ENCODE data around the gene TRABD2B. TPM values are rescaled to one million over a fixed set of nuclear protein-coding genes. Genes with fewer than 3 reads are reported as not detected.

Gene TRABD2B
- total RNA-seq, 3 donors from 2014 or later = not detected

- no peak for ATAC-seq
- H3K27me3 Mint-ChIP-seq (ENCODE audit: low read depth) = peaks cover 6% of the 10 kb centered on the region
- no peak for DNase-seq
- H3K36me3 Mint-ChIP-seq (ENCODE audit: insufficient read depth) = no peaks in the 10 kb centered on the region
- H3K4me1 Mint-ChIP-seq (ENCODE audit: low read depth) = no peaks in the 10 kb centered on the region
- no peak overlapping the region for H3K4me3 Mint-ChIP-seq
- no peaks in the 10 kb centered on the region for H3K9me3 Mint-ChIP-seq
These were observed 238.6 kb downstream of the TRABD2B start for GRCh38 chr1:47758341-47759250.

- Mint-ChIP-seq H3K4me1 (ENCODE audit: low read depth) (no peaks in the 10 kb centered on the region), H3K9me3 (no peaks in the 10 kb centered on the region), H3K4me3 (no peak overlapping the region), H3K27me3 (ENCODE audit: low read depth) (peaks cover 5% of the 10 kb centered on the region), H3K36me3 (ENCODE audit: insufficient read depth) (no peaks in the 10 kb centered on the region)
- DNase-seq = no peak
- no peak for ATAC-seq
These were observed 239.8 kb downstream of the TRABD2B start for GRCh38 chr1:47757226-47757975.

- Mint-ChIP-seq H3K4me1 (ENCODE audit: low read depth) (no peaks in the 10 kb centered on the region), H3K36me3 (ENCODE audit: insufficient read depth) (no peaks in the 10 kb centered on the region), H3K4me3 (no peak overlapping the region), H3K27me3 (ENCODE audit: low read depth) (peaks cover 3% of the 10 kb centered on the region), H3K9me3 (no peaks in the 10 kb centered on the region)
- DNase-seq = no peak
- ATAC-seq = no peak
These were observed 240.8 kb downstream of the TRABD2B start for GRCh38 chr1:47756411-47756810.

- ATAC-seq = no peak
- Mint-ChIP-seq H3K4me1 (ENCODE audit: low read depth) (no peaks in the 10 kb centered on the region), H3K9me3 (no peaks in the 10 kb centered on the region), H3K27me3 (ENCODE audit: low read depth) (peaks cover 3% of the 10 kb centered on the region), H3K36me3 (ENCODE audit: insufficient read depth) (no peaks in the 10 kb centered on the region), H3K4me3 (no peak overlapping the region)
- no peak for DNase-seq
These were observed 241.2 kb downstream of the TRABD2B start for GRCh38 chr1:47756006-47756405.

GRCh38 chr1:47755101-47755990 is 241.8 kb downstream of the TRABD2B start:
- Mint-ChIP-seq H3K27me3 (ENCODE audit: low read depth) (peaks cover 3% of the 10 kb centered on the region), H3K4me1 (ENCODE audit: low read depth) (no peaks in the 10 kb centered on the region), H3K9me3 (no peaks in the 10 kb centered on the region), H3K36me3 (ENCODE audit: insufficient read depth) (no peaks in the 10 kb centered on the region), H3K4me3 (no peak overlapping the region)
- ATAC-seq (peak; percentile 52 to 57), DNase-seq (peak; percentile 20)

- no peaks in the 10 kb centered on the region for H3K4me1 Mint-ChIP-seq (ENCODE audit: low read depth)
- H3K9me3 Mint-ChIP-seq = no peaks in the 10 kb centered on the region
- DNase-seq = no peak
- ATAC-seq = no peak
- no peak overlapping the region for H3K4me3 Mint-ChIP-seq
- H3K36me3 Mint-ChIP-seq (ENCODE audit: insufficient read depth) = no peaks in the 10 kb centered on the region
- H3K27me3 Mint-ChIP-seq (ENCODE audit: low read depth) = peaks cover 3% of the 10 kb centered on the region
These were observed 243.0 kb downstream of the TRABD2B start for GRCh38 chr1:47754221-47754620.

- peaks cover 3% of the 10 kb centered on the region for H3K27me3 Mint-ChIP-seq (ENCODE audit: low read depth)
- no peaks in the 10 kb centered on the region for H3K4me1 Mint-ChIP-seq (ENCODE audit: low read depth)
- no peak overlapping the region for H3K4me3 Mint-ChIP-seq
- no peaks in the 10 kb centered on the region for H3K36me3 Mint-ChIP-seq (ENCODE audit: insufficient read depth)
- ATAC-seq (no peak), DNase-seq (no peak)
- no peaks in the 10 kb centered on the region for H3K9me3 Mint-ChIP-seq
These were observed 243.4 kb downstream of the TRABD2B start for GRCh38 chr1:47753808-47754207.

GRCh38 chr1:47752559-47752958 is 244.6 kb downstream of the TRABD2B start:
- Mint-ChIP-seq H3K4me3 (no peak overlapping the region), H3K4me1 (ENCODE audit: low read depth) (no peaks in the 10 kb centered on the region), H3K9me3 (no peaks in the 10 kb centered on the region), H3K36me3 (ENCODE audit: insufficient read depth) (no peaks in the 10 kb centered on the region), H3K27me3 (ENCODE audit: low read depth) (peaks cover 3% of the 10 kb centered on the region)
- no peak for ATAC-seq
- no peak for DNase-seq

- H3K36me3 Mint-ChIP-seq (ENCODE audit: insufficient read depth) = no peaks in the 10 kb centered on the region
- no peaks in the 10 kb centered on the region for H3K4me1 Mint-ChIP-seq (ENCODE audit: low read depth)
- H3K4me3 Mint-ChIP-seq = no peak overlapping the region
- no peak for ATAC-seq
- no peak for DNase-seq
- H3K9me3 Mint-ChIP-seq = no peaks in the 10 kb centered on the region
- peaks cover 2% of the 10 kb centered on the region for H3K27me3 Mint-ChIP-seq (ENCODE audit: low read depth)
These were observed 245.2 kb downstream of the TRABD2B start for GRCh38 chr1:47751996-47752451.

GRCh38 chr1:47751193-47751592 is 246.0 kb downstream of the TRABD2B start:
- no peaks in the 10 kb centered on the region for H3K9me3 Mint-ChIP-seq
- H3K27me3 Mint-ChIP-seq (ENCODE audit: low read depth) = peaks cover 2% of the 10 kb centered on the region
- H3K4me3 Mint-ChIP-seq = no peak overlapping the region
- no peak for DNase-seq
- no peaks in the 10 kb centered on the region for H3K4me1 Mint-ChIP-seq (ENCODE audit: low read depth)
- no peak for ATAC-seq
- H3K36me3 Mint-ChIP-seq (ENCODE audit: insufficient read depth) = no peaks in the 10 kb centered on the region

- H3K27me3 Mint-ChIP-seq (ENCODE audit: low read depth) = peaks cover 8% of the 10 kb centered on the region
- no peaks in the 10 kb centered on the region for H3K36me3 Mint-ChIP-seq (ENCODE audit: insufficient read depth)
- H3K4me1 Mint-ChIP-seq (ENCODE audit: low read depth) = no peaks in the 10 kb centered on the region
- no peak for DNase-seq
- H3K9me3 Mint-ChIP-seq = peaks cover 10% of the 10 kb centered on the region
- ATAC-seq = no peak
- no peak overlapping the region for H3K4me3 Mint-ChIP-seq
These were observed 251.2 kb downstream of the TRABD2B start for GRCh38 chr1:47745715-47746609.

GRCh38 chr1:47742890-47743760 is 254.1 kb downstream of the TRABD2B start:
- no peak for ATAC-seq
- peaks cover 13% of the 10 kb centered on the region for H3K9me3 Mint-ChIP-seq
- H3K4me1 Mint-ChIP-seq (ENCODE audit: low read depth) = no peaks in the 10 kb centered on the region
- H3K4me3 Mint-ChIP-seq = no peak overlapping the region
- no peaks in the 10 kb centered on the region for H3K36me3 Mint-ChIP-seq (ENCODE audit: insufficient read depth)
- peaks cover 29% of the 10 kb centered on the region for H3K27me3 Mint-ChIP-seq (ENCODE audit: low read depth)
- no peak for DNase-seq
